Caco-2 (cell line): Measurements from ENCODE around the gene SAMD4B. TPM values are rescaled to one million over a fixed set of nuclear protein-coding genes. Genes with fewer than 3 reads are reported as not detected.
"Not testable (repeated sequence)": the region's sequence is repeated elsewhere in the genome, so short reads cannot be mapped to it uniquely, and the experiment has no call there.

Experiments used
- BruUV-seq: library from RNA; stranded (reverse); fragments of 400-500 nt; replicated peaks from 2 replicates; lab custom pipeline; 2021; lab: Mats Ljungman, UMichigan
- CTCF ChIA-PET: fragments of 300-600 bp; sonication (Branson Sonifier 250); formaldehyde crosslinking; loops from one replicate; lab custom pipeline; 2022; ENCODE audit warnings: antibody characterized with exemption; lab: Charles Lee
- POLR2A ChIA-PET: fragments of 300-600 bp; sonication (Branson Sonifier 250); formaldehyde crosslinking; loops from one replicate; lab custom pipeline; 2022; ENCODE audit warnings: antibody characterized with exemption; lab: Charles Lee
- DNase-seq, 2 experiments: peaks; one replicate each; pipeline versions ENCODE4 v3.0.0 to v3.0.0-alpha.2; 2020 to 2022
- H3K27me3 ChIP-seq: replicated peaks from 2 replicates; pipeline ENCODE4 v1.6.0; 2011; ENCODE audit warnings: low read length; ENCODE audit not compliant: control insufficient read depth, insufficient read depth
- H3K36me3 ChIP-seq: 2 replicates; pipeline ENCODE4 v1.5.1; 2011; ENCODE audit warnings: low read length; ENCODE audit not compliant: control insufficient read depth, insufficient read depth
- H3K4me1 ChIP-seq: fragments of 250-450 bp; sonication (Bioruptor Pico); 2 replicates; pipeline ENCODE4 v1.5.1; 2020; ENCODE audit warnings: mild to moderate bottlenecking
- H3K4me3 ChIP-seq: 2 replicates; pipeline ENCODE4 v1.5.1; 2011; ENCODE audit warnings: low read depth, mild to moderate bottlenecking, control low read depth, low read length
- H3K9me3 ChIP-seq: fragments of 250-450 bp; sonication (Bioruptor Pico); 2 replicates; pipeline ENCODE4 v1.5.1; 2020; ENCODE audit warnings: mild to moderate bottlenecking, moderate library complexity
- H3K27ac Mint-ChIP-seq: one replicate; pipeline ENCODE4 v1.8.0; 2022; ENCODE audit warnings: mixed read lengths; ENCODE audit not compliant: unreplicated experiment
- H3K27me3 Mint-ChIP-seq: one replicate; pipeline ENCODE4 v1.8.0; 2022; ENCODE audit warnings: mixed read lengths; ENCODE audit not compliant: insufficient read depth, unreplicated experiment
- H3K36me3 Mint-ChIP-seq: one replicate; pipeline ENCODE4 v1.8.0; 2022; ENCODE audit warnings: mild to moderate bottlenecking, mixed read lengths; ENCODE audit not compliant: insufficient read depth, unreplicated experiment
- H3K4me1 Mint-ChIP-seq: one replicate; pipeline ENCODE4 v1.8.0; 2022; ENCODE audit warnings: low read depth, mixed read lengths; ENCODE audit not compliant: unreplicated experiment
- H3K4me3 Mint-ChIP-seq: one replicate; pipeline ENCODE4 v1.8.0; 2022; ENCODE audit warnings: mild to moderate bottlenecking, moderate library complexity, mixed read lengths; ENCODE audit not compliant: unreplicated experiment
- H3K9me3 Mint-ChIP-seq: one replicate; pipeline ENCODE4 v1.8.0; 2022; ENCODE audit warnings: mixed read lengths; ENCODE audit not compliant: unreplicated experiment
- intact Hi-C: fragments of 100-400 bp; cut with micrococcal nuclease; formaldehyde crosslinking; loops from one replicate; pipeline ENCODE4 v1.10.0; 2022; ENCODE audit not compliant: unreplicated experiment
- total RNA-seq: library from RNA; stranded (reverse); gene quantifications from 2 replicates; pipeline ENCODE4 v1.2.3, GENCODE V29; 2022
- TF ChIP-seq, protein P1 (sequence below), 2 experiments: fragments of 200-600 bp in 1 of 2; IDR thresholded peaks; 1 replicate in 1 of 2; 2 replicates in 1 of 2; pipeline versions ENCODE4 v1.5.1 to v1.8.0; 2011 to 2022; ENCODE audit warnings: antibody characterized with exemption in 1 of 2, control low read depth in 1 of 2, inconsistent platforms in 1 of 2, low read depth in 1 of 2, low read length in 1 of 2, mild to moderate bottlenecking in 1 of 2, moderate library complexity in 1 of 2; ENCODE audit not compliant: insufficient read depth in 1 of 2, severe bottlenecking in 1 of 2, unreplicated experiment in 1 of 2

The SAMD4B gene
- total RNA-seq, 1 experiment from 2014 or later = 132 TPM

DNA sequence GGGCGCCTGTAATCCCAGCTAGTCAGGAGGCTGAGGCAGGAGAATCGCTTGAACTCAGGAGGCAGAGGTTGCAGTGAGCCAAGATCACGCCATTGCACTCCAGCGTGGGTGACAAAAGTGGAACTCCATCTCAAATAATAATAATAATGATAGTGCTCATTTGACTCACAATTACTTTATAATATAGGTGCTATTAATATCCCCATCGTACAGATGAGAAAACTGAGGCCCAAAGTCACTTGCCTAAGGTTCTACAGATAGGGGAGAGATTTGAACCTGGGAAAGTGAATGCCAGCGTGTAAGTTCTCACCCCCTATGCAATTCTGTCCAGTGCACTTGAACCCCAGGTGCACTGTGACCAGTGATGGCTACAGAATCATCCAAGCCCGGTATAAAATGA, 12.3 kb upstream of the SAMD4B start:
- no peak for DNase-seq
- intact Hi-C loops = no loop called here
- ChIA-PET CTCF (interaction anchor here (0.6 to 0.7 kb wide), 2 partner anchors 99 to 132 kb away, joined by 4 to 6 read pairs; no protein-coding TSS in a partner anchor), POLR2A (no interaction called here)
- H3K4me1 Mint-ChIP-seq = peaks cover 5% of the 10 kb centered on the region
- H3K27ac Mint-ChIP-seq = no peak overlapping the region
- H3K27me3 Mint-ChIP-seq = no peaks in the 10 kb centered on the region
- peaks cover 5% of the 10 kb centered on the region for H3K36me3 Mint-ChIP-seq
- H3K9me3 ChIP-seq = no peaks in the 10 kb centered on the region
- no peaks in the 10 kb centered on the region for H3K27me3 ChIP-seq
- H3K4me3 ChIP-seq = no peak overlapping the region
- TF ChIP-seq, protein P1, sequence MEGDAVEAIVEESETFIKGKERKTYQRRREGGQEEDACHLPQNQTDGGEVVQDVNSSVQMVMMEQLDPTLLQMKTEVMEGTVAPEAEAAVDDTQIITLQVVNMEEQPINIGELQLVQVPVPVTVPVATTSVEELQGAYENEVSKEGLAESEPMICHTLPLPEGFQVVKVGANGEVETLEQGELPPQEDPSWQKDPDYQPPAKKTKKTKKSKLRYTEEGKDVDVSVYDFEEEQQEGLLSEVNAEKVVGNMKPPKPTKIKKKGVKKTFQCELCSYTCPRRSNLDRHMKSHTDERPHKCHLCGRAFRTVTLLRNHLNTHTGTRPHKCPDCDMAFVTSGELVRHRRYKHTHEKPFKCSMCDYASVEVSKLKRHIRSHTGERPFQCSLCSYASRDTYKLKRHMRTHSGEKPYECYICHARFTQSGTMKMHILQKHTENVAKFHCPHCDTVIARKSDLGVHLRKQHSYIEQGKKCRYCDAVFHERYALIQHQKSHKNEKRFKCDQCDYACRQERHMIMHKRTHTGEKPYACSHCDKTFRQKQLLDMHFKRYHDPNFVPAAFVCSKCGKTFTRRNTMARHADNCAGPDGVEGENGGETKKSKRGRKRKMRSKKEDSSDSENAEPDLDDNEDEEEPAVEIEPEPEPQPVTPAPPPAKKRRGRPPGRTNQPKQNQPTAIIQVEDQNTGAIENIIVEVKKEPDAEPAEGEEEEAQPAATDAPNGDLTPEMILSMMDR (IDR thresholded peaks at IDR 0.05; ENCODE audit: insufficient read depth in 1 of 2, low read depth in 1 of 2, low read length in 1 of 2, severe bottlenecking in 1 of 2, unreplicated experiment in 1 of 2) = no peak
- BruUV-seq = no TSS peak
- no peak overlapping the region for H3K4me3 Mint-ChIP-seq
- H3K9me3 Mint-ChIP-seq = no peaks in the 10 kb centered on the region
- H3K4me1 ChIP-seq = peaks cover 13% of the 10 kb centered on the region
- no peaks in the 10 kb centered on the region for H3K36me3 ChIP-seq

DNA sequence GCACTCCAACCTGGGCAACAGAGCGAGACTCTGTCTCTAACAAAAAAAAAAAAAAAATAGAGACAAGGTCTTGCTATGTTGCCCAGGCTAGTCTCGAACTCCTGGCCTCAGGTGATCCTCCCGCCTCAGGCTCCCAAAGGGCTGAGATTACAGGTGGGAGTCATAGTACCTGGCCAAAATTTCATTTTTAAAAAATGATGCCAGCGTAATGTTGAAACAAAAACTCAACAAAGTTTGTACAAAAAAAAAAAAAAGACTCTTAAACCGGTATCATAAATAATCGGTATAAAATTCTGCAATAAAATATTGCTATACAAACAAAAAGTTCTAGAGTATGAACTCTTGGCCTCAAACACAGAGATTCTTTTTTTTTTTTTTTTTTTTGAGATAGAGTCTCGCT, 9.9 kb upstream of the SAMD4B start:
- Histone ChIP-seq H3K36me3 (no peaks in the 10 kb centered on the region), H3K4me3 (no peak overlapping the region), H3K27me3 (no peaks in the 10 kb centered on the region), H3K9me3 (no peaks in the 10 kb centered on the region), H3K4me1 (peaks cover 10% of the 10 kb centered on the region)
- intact Hi-C loops = no loop called here
- no peak overlapping the region for H3K4me3 Mint-ChIP-seq
- ChIA-PET POLR2A (no interaction called here), CTCF (interaction anchor here (1.0 kb wide), 1 partner anchor 145 kb away, joined by 3 read pairs; no protein-coding TSS in a partner anchor)
- H3K9me3 Mint-ChIP-seq = no peaks in the 10 kb centered on the region
- no peak overlapping the region for H3K27ac Mint-ChIP-seq
- BruUV-seq = no TSS peak
- H3K36me3 Mint-ChIP-seq = no peaks in the 10 kb centered on the region
- peaks cover 5% of the 10 kb centered on the region for H3K4me1 Mint-ChIP-seq
- no peaks in the 10 kb centered on the region for H3K27me3 Mint-ChIP-seq
- TF ChIP-seq, protein P1 (IDR thresholded peaks at IDR 0.05; ENCODE audit: insufficient read depth in 1 of 2, low read depth in 1 of 2, low read length in 1 of 2, severe bottlenecking in 1 of 2, unreplicated experiment in 1 of 2) = no peak
- no peak for DNase-seq

DNA sequence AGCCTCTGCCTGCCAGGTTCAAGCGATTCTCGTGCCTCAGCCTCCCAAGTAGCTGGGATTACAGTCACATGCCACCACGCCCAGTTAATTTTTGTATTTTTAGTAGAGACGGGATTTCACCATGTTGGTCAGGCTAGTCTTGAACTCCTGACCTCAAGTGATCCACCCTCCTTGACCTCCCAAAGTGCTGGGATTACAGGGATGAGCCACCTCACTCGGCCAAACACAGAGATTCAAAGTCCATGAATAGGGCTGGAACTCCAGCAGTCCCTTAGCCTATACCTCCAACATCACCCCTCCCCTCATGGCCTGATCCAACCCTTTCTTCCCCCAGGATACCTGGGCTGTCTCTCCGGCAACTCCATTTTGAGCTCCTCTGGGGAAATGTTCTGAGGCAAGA, 9.5 kb upstream of the SAMD4B start:
- H3K9me3 Mint-ChIP-seq, H3K4me3 Mint-ChIP-seq, BruUV-seq, H3K27me3 Mint-ChIP-seq, H3K27ac Mint-ChIP-seq, H3K4me1 Mint-ChIP-seq, CTCF ChIA-PET, H3K4me3 ChIP-seq, H3K36me3 ChIP-seq, H3K9me3 ChIP-seq, H3K36me3 Mint-ChIP-seq, POLR2A ChIA-PET, H3K4me1 ChIP-seq, intact Hi-C loops, DNase-seq, H3K27me3 ChIP-seq: not testable (repeated sequence)

DNA sequence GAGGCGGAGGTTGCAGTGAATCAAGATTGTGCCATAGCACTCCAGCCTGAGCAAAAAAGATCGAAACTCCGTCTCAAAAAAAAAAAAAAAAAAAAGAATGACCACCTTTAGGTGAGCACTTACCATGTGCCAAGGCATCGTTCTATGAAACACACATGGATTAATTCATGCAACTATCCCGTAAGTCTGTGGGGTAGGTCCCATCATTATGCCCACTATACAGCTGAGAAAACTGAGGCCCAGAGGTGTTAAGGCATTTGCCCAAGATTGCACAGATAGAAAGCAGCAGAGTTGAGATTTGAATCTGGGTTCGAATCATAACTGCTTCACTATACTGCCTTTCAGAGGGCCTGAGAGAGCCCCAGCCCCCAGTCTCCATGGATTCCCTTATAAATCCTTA, 8.7 kb upstream of the SAMD4B start:
- TF ChIP-seq, protein P1 (IDR thresholded peaks at IDR 0.05; ENCODE audit: insufficient read depth in 1 of 2, low read depth in 1 of 2, low read length in 1 of 2, severe bottlenecking in 1 of 2, unreplicated experiment in 1 of 2) = no peak
- CTCF ChIA-PET = no interaction called here
- Mint-ChIP-seq H3K27me3 (no peaks in the 10 kb centered on the region), H3K9me3 (no peaks in the 10 kb centered on the region), H3K36me3 (no peaks in the 10 kb centered on the region), H3K4me3 (no peak overlapping the region), H3K4me1 (peaks cover 6% of the 10 kb centered on the region), H3K27ac (no peak overlapping the region)
- POLR2A ChIA-PET = no interaction called here
- H3K4me1 ChIP-seq = peaks cover 3% of the 10 kb centered on the region
- H3K4me3 ChIP-seq = no peak overlapping the region
- no peaks in the 10 kb centered on the region for H3K27me3 ChIP-seq
- intact Hi-C loops = no loop called here
- H3K36me3 ChIP-seq = no peaks in the 10 kb centered on the region
- DNase-seq = no peak
- no TSS peak for BruUV-seq
- no peaks in the 10 kb centered on the region for H3K9me3 ChIP-seq
